Measurements from ENCODE around the gene NRP2.

Gene NRP2

GRCh38 chr2:205660521-205661124, 21.7 kb upstream of the NRP2 start:
- DNase-seq = no peak

GRCh38 chr2:205661281-205661680, 21.0 kb upstream of the NRP2 start:
- DNase-seq = no peak

GRCh38 chr2:205662206-205662965, 19.9 kb upstream of the NRP2 start:
- no peak for DNase-seq

GRCh38 chr2:205665791-205666190, 16.5 kb upstream of the NRP2 start:
- DNase-seq = no peak

DNA sequence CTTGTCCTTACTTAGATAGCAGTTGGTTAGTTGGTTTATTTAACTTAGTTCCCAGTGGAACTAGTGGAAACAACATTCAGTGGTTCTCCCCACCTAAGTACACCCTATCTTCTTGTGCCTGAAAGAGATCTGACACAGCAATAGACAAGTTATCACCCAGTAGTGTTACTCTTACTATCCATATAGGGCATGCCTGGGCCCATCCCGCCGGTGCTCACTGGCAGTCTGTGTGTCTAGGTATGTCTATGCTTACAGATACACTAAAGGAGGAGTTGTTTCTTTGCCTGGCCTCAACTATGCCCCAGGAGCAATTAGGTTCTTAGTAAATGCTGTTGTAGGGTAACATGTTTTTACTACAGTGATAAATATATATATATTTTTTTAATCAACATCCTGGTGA, 12.0 kb upstream of the NRP2 start:
- DNase-seq = no peak

- no peak for DNase-seq
Measured at GRCh38 chr2:205673312-205673711, 9.0 kb upstream of the NRP2 start.

GRCh38 chr2:205675861-205676516, 6.3 kb upstream of the NRP2 start:
- no peak for DNase-seq

DNA sequence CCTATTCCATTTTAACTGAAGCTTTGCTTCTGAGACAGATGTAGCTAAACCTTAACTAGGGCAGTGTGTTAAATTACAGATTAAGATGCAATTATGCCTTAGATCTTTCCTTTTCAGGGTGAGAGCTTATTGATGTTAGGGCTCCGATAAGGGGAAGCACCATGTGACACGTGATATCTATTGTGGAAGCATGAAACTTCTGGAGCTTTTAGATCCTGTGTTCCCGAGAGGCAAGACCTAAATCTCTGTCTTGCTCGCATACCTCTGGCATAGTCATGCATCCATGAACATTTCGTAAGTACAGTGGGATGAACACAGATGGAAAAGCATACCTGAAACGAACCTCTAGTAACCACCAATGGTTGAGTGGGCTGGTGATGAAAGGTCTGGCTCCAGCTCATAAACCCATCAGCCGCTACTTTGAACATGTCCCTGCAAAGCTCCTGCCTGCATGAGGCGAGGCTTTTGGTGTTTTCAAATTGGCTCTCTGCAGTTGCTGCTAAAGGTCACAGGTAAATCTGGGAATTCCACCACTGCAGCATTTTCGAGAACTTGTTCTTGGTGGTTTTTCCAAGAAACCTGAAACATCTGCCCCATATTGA, 3.7 kb upstream of the NRP2 start:
- no peak for DNase-seq

- DNase-seq = no peak
Measured at GRCh38 chr2:205679410-205680009, 2.8 kb upstream of the NRP2 start.

- DNase-seq = peak; percentile 58
Measured at GRCh38 chr2:205680067-205680466, 2.2 kb upstream of the NRP2 start.

- DNase-seq = no peak
Measured at GRCh38 chr2:205680903-205681302, 1.4 kb upstream of the NRP2 start.

DNA sequence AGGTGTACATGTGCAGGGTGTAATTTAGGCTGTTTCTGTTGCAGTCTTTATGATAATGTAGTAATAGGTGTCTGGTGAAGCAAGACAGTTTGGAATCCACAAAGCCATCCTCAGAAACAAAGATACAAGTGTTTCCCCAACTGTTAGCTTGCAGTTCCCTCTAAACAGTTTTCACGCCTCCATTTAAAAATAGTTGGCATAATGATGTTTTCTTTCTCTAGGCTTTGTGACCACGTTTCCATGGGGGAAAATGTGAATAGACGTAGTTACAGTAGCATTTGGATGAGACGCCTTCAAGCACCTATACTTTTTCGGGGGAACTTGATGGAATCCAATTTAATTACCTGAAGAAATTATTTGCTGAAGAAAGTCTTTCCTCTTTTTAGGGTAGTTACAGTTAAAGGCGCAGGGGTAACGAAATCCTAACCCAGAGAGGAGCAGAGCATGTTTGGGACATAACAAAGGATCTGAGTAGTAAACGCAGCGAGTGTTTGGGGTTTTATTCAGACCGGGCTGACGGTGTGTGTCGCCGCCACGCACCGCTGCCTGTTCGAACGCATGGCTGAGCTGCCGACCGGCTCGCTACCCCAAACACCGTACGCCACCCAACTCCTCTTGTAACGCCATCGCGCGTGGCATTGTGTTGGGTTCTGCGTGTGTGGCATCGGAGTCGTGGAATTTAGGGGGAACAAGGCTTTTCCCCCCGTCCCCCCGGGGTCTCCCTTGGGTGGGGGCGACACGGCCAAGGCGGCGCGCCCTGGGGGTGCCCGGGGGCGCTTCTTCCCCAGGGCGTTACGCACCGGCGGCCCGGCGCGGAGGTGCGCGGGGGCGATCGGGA, 681 bp upstream of the NRP2 start:
- no peak for DNase-seq

- DNase-seq = no peak
Measured at GRCh38 chr2:205682971-205683501, 735 bp downstream of the NRP2 start.

GRCh38 chr2:205683502-205684367, 1.4 kb downstream of the NRP2 start:
- DNase-seq = no peak

DNA sequence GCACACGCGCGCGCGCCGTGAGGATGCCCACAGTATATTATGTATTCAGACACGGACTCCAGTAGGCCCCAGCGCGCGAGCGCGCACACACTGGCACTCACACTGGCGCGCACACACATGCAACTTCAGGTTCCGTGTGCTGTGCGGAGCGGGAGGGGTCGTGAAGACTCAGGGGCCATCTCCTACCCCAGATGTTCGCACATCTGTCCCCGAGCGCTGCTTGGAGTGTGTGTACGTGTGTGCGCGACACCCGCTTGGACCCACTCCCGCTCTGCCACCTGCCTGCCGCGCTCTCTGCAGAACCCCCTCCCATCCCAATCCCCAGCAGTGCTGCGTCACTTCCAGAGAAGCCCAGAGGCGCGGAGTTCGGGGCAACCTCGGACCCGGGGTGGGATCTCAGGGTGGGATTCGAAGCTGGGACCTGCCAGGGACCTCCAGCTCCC, 2.6 kb downstream of the NRP2 start:
- no peak for DNase-seq

DNA sequence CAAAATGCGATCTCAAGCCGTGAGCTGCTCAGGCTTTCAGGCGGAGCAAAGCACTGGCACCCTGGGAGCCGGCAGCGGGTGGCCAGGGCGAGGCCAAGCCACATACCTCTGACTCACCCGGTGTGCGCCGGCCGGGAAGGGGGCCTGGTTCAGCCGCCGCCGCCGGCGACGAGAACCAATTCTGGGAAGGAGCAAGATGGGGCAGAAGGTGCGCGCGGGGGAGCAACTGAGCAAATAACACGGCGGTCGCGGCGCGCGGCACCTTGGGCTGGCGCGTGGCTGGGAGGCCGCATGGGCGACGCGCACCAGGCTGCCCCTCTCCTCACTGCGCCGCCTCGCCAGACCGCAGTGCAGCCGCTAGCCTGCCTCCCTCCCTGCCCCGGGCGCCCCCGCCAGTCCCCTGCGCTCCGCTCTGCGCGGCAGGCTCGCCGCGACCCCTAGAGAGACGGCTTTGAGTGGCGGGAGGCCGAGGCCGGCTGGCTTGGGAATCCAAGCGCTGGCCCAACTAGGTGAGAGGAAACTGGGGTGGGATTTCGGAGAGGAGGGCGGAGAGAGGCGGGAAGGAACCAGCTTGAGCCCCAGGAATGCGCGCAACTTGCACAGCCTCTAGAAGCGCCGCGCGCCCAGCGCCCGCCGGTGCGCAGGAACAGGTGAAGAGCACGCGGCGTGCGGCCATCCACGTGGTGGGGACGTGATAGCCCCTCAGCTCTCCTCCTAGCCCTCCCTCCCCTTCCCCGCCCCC, 3.2 kb downstream of the NRP2 start:
- no peak for DNase-seq

DNA sequence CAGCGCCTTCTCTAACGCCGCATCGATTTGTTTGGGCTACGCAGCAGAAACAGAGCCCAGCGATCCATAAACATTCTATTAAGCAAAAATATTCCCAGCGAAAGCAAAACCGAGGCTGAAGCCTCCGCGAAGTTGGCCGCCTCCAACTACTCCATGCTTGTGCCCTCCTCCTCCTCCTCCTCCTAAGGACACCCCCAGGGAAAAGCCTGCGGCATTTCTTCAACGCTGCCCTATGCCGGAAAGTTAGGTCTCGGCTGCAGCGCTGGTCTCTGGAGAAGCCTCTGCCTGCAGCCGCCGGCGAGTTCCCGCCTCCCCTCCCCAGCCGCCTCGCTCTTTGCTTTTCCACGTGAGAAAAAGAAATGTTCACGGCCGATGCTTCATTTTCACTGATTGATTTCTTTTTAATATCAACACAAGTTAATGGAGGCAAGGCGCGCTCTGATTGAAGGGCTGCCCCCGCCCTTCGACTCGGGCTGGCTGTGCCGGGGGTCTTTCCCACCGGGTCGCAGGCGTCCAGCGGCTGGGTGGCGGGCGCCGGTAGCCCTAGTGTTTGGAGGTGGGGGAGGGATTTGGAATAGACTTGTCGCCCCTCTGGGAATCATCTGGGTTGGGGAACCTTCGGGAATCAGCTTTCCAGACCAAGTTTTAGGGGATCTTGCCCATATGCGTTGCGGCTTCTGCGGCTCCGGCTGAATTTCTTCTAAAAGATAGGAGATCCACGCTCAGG, 3.9 kb downstream of the NRP2 start:
- DNase-seq = no peak

GRCh38 chr2:205686783-205687640, 4.7 kb downstream of the NRP2 start:
- DNase-seq = no peak

GRCh38 chr2:205687641-205687956, 5.3 kb downstream of the NRP2 start:
- no peak for DNase-seq

Measured in NCI-H1048 (cell line).